ENCODE data around the gene MYO18B.

MYO18B gene

DNA sequence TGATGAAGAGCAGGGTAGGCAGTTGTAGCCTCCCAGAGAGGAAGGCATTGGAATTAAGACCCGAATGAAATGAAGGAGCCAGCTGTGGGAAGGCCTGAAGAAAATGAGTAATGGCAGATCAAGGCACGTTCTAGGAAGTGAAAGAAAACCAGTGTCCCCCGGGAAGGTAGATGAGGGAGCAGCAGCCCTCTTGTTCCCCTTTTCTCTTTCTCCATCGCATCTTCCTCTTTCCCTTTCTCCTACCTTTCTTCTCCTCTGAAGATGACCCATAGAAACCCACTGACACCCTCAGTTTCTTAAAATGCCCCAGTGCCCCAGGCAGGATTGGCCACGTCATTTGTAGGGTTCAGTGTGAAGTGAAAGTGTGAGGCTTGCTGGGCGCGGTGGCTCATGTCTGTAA lies 254.7 kb downstream of the MYO18B start:
- TF ChIP-seq, protein P1, sequence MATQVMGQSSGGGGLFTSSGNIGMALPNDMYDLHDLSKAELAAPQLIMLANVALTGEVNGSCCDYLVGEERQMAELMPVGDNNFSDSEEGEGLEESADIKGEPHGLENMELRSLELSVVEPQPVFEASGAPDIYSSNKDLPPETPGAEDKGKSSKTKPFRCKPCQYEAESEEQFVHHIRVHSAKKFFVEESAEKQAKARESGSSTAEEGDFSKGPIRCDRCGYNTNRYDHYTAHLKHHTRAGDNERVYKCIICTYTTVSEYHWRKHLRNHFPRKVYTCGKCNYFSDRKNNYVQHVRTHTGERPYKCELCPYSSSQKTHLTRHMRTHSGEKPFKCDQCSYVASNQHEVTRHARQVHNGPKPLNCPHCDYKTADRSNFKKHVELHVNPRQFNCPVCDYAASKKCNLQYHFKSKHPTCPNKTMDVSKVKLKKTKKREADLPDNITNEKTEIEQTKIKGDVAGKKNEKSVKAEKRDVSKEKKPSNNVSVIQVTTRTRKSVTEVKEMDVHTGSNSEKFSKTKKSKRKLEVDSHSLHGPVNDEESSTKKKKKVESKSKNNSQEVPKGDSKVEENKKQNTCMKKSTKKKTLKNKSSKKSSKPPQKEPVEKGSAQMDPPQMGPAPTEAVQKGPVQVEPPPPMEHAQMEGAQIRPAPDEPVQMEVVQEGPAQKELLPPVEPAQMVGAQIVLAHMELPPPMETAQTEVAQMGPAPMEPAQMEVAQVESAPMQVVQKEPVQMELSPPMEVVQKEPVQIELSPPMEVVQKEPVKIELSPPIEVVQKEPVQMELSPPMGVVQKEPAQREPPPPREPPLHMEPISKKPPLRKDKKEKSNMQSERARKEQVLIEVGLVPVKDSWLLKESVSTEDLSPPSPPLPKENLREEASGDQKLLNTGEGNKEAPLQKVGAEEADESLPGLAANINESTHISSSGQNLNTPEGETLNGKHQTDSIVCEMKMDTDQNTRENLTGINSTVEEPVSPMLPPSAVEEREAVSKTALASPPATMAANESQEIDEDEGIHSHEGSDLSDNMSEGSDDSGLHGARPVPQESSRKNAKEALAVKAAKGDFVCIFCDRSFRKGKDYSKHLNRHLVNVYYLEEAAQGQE (IDR thresholded peaks at IDR 0.05; ENCODE audit: low read depth) = no peak
- TF ChIP-seq ZBTB7A (IDR thresholded peaks at IDR 0.05; ENCODE audit: low read depth) = no peak
- TF ChIP-seq, protein P2, sequence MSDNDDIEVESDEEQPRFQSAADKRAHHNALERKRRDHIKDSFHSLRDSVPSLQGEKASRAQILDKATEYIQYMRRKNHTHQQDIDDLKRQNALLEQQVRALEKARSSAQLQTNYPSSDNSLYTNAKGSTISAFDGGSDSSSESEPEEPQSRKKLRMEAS (IDR thresholded peaks at IDR 0.05) = no peak
- TF ChIP-seq, protein P3, sequence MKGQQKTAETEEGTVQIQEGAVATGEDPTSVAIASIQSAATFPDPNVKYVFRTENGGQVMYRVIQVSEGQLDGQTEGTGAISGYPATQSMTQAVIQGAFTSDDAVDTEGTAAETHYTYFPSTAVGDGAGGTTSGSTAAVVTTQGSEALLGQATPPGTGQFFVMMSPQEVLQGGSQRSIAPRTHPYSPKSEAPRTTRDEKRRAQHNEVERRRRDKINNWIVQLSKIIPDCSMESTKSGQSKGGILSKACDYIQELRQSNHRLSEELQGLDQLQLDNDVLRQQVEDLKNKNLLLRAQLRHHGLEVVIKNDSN (IDR thresholded peaks at IDR 0.05) = no peak
- no peak for TF ChIP-seq TEAD4 (IDR thresholded peaks at IDR 0.05)
- no peak for TF ChIP-seq RAD21 (IDR thresholded peaks at IDR 0.05; ENCODE audit: low read depth)

DNA sequence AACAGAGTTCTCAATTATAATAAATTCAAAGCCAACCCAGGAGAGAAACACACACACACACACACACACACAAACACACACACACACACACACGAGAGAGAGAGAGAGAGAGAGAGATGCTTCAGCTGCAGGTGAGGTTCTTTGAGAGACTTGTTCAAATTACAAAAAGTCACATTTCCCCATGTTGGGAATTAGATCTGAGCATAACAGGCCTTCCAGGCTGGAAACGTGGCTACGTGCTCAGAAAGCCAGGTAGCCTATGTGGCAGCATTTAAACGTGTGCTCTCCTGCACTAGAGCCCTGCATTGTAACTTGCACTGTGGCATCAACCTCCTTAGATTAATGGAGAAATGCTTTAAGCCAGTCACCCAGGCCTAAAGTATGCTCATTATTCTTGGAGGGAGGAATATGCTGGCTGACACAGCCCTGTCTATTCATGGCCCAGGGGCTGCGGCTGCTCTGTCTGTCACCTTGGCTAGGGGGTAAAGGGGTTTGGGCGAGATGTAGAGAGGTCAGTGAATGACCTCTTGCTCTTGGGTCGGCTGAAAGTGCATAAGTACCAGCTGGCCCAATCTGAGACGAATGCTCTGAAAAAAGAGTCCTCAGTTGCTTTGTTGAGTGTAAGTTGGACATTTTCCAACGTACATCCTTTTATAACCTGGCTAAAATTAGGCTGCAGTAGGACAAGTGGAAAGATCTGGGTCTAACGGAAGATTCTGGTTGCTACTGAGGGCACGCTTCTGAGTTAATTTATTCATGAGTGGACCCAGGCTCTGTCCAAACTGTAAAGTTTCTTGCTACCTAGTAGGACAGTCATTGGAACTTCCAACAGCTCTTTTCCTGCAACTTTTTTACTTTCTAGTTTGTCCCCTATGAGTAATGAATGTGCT lies 256.1 kb downstream of the MYO18B start:
- TF ChIP-seq TCF12 (IDR thresholded peaks at IDR 0.05; ENCODE audit: low read depth) (no peak), CEBPB (IDR thresholded peaks at IDR 0.05) (no peak), NFIC (IDR thresholded peaks at IDR 0.05) (no peak), TEAD4 (IDR thresholded peaks at IDR 0.05) (no peak)

DNA sequence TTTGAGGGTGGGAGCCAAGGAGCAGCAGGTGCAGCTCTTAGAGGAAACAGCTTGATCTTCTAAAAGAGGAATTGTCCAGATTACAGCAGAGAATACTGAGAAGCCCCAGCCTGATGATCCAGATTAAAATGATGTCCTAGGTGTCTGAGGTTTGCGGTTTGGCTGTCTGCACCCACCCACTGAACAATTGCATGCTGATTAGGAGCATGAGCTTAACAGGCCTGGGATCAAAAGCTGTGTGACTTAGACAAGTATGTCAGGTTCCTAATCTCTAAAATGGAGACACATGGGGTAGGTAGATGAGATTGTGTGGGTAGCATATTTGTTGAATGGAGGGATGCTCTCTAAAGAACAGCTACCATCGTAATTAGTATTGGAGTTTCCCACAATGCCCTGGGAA lies 260.5 kb downstream of the MYO18B start:
- TF ChIP-seq, protein P3 (IDR thresholded peaks at IDR 0.05) = no peak
- TF ChIP-seq TCF12 (IDR thresholded peaks at IDR 0.05; ENCODE audit: low read depth) = no peak
- TF ChIP-seq YY1 (IDR thresholded peaks at IDR 0.05; ENCODE audit: low read depth) = no peak
- TF ChIP-seq, protein P1 (IDR thresholded peaks at IDR 0.05; ENCODE audit: low read depth) = no peak
- TF ChIP-seq TEAD4 (IDR thresholded peaks at IDR 0.05) = no peak
- no peak for TF ChIP-seq NFIC (IDR thresholded peaks at IDR 0.05)

DNA sequence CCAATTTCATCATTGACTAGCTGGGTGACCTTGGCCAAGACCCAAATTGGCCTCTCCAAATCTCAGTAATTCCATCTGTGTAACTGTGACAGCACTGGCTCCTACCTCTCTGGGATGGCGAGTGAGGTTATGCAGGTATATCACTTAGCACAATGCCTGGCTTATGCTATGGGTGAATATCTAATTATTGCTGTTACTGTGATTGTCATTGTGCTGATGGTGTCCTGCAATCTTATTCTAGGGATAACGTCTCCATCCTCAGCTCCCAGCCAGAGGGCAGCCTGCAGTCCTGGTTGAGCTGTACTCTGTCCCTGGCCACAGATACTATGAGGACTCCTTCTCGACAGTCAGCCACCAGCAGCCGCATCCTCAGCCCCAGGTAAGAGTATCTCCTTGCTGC lies 262.5 kb downstream of the MYO18B start:
- TF ChIP-seq, protein P1 (IDR thresholded peaks at IDR 0.05; ENCODE audit: low read depth) = no peak
- no peak for TF ChIP-seq ZBTB7A (IDR thresholded peaks at IDR 0.05; ENCODE audit: low read depth)
- no peak for TF ChIP-seq EP300 (IDR thresholded peaks at IDR 0.05; ENCODE audit: borderline replicate concordance)
- no peak for TF ChIP-seq TEAD4 (IDR thresholded peaks at IDR 0.05)
- no peak for TF ChIP-seq NFIC (IDR thresholded peaks at IDR 0.05)
- TF ChIP-seq TAF1 (IDR thresholded peaks at IDR 0.05; ENCODE audit: low read depth) = no peak
- TF ChIP-seq RAD21 (IDR thresholded peaks at IDR 0.05; ENCODE audit: low read depth) = no peak
- TF ChIP-seq, protein P3 (IDR thresholded peaks at IDR 0.05) = no peak
- no peak for TF ChIP-seq CREB1 (IDR thresholded peaks at IDR 0.05; ENCODE audit: low read depth)
- no peak for TF ChIP-seq FOXM1 (IDR thresholded peaks at IDR 0.05; ENCODE audit: borderline replicate concordance, low read depth)
- no peak for TF ChIP-seq EGR1 (IDR thresholded peaks at IDR 0.05)

DNA sequence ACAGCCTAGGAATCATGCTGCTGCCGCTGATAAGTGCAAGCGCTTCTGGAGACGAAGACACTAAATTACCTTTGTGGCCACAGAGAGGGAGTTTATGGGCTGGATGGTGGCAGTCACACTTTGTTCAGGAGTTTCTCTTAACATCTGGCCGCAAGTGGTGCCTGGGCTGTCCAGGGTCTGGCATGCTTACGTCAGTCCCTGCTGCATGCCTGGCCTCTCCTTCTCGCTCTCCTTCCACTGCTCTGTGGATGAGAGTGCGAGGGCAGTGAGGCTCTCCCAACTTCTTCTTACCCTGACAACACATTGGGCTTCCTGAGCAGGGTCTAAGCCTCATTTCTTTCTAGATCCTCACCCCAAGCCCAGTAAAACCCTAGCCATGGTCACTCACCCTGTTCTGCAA lies 266.6 kb downstream of the MYO18B start:
- no peak for TF ChIP-seq CEBPB (IDR thresholded peaks at IDR 0.05)
- no peak for TF ChIP-seq FOXM1 (IDR thresholded peaks at IDR 0.05; ENCODE audit: borderline replicate concordance, low read depth)
